Measurements from ENCODE around the gene NKD2. TPM values are rescaled to one million over a fixed set of nuclear protein-coding genes. Genes with fewer than 3 reads are reported as not detected.

The NKD2 gene
- polyA plus RNA-seq, 2 of the 4 experiments (the other 2 are of a cell fraction) = 1.2 to 4.2 TPM

GRCh38 chr5:962801-963200 is 45.8 kb upstream of the NKD2 start:
- ATAC-seq (no peak), DNase-seq (ENCODE audit: low read depth in 1 of 2, low spot score in 1 of 2) (no peak), FAIRE-seq (no peak)
- no peak for TF ChIP-seq MAFK (IDR thresholded peaks at IDR 0.05; ENCODE audit: partially characterized antibody)
- no peak for TF ChIP-seq KDM1A (IDR thresholded peaks at IDR 0.05; ENCODE audit: low read depth)
- TF ChIP-seq PBX3 (IDR thresholded peaks at IDR 0.05) = no peak
- TF ChIP-seq EP300 (IDR thresholded peaks at IDR 0.05) = no peak
- no peak for TF ChIP-seq HOXB13 (CRISPR knock-in tag; IDR thresholded peaks at IDR 0.05; ENCODE audit: low read depth)
- TF ChIP-seq RCOR1 (IDR thresholded peaks at IDR 0.05; ENCODE audit: low read depth, low read length) = no peak
- no peak for TF ChIP-seq JUNB (IDR thresholded peaks at IDR 0.05)
- TF ChIP-seq, protein P1, sequence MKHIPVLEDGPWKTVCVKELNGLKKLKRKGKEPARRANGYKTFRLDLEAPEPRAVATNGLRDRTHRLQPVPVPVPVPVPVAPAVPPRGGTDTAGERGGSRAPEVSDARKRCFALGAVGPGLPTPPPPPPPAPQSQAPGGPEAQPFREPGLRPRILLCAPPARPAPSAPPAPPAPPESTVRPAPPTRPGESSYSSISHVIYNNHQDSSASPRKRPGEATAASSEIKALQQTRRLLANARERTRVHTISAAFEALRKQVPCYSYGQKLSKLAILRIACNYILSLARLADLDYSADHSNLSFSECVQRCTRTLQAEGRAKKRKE (CRISPR knock-in tag; IDR thresholded peaks at IDR 0.05; ENCODE audit: low read depth) = no peak
- no peak for TF ChIP-seq HES2 (IDR thresholded peaks at IDR 0.05)
- TF ChIP-seq CHD2 (IDR thresholded peaks at IDR 0.05; ENCODE audit: low read length, partially characterized antibody) = no peak
- Histone ChIP-seq H3K4me2 (no peak overlapping the region), H3K4me1 (peaks cover 35% of the 10 kb centered on the region), H3K27ac (no peak overlapping the region), H3K4me3 (no peak overlapping the region), H3K9me3 (peaks cover 5% of the 10 kb centered on the region; the same call in 2 of the 3 replicates)
- CTCF ChIA-PET = no interaction called here
- POLR2A ChIA-PET = no interaction called here
- 82% methylated on average over 12 of the region's 12 CpGs for WGBS (ENCODE audit: missing lambda C conversion rate)

GRCh38 chr5:963310-963672 is 45.3 kb upstream of the NKD2 start:
- ChIA-PET CTCF (interaction anchor here (1.3 kb wide), 1 partner anchor 39 kb away, joined by 3 read pairs; no protein-coding TSS in a partner anchor), POLR2A (no interaction called here)
- WGBS (ENCODE audit: missing lambda C conversion rate) = 79% methylated on average over 8 of the region's 10 CpGs
- TF ChIP-seq NPAS2 (CRISPR knock-in tag; IDR thresholded peaks at IDR 0.05; ENCODE audit: borderline replicate concordance) (no peak), PHF8 (IDR thresholded peaks at IDR 0.05; ENCODE audit: borderline replicate concordance, low read depth) (no peak), RARB (CRISPR knock-in tag; IDR thresholded peaks at IDR 0.05) (no peak), MYC (IDR thresholded peaks at IDR 0.05; ENCODE audit: borderline replicate concordance, low read length) (no peak), POLR2AphosphoS2 (conservative IDR thresholded peaks at IDR 0.05; ENCODE audit: low read length) (no peak), JUNB (IDR thresholded peaks at IDR 0.05) (no peak)
- ATAC-seq (no peak), DNase-seq (ENCODE audit: low read depth in 1 of 2, low spot score in 1 of 2) (no peak), FAIRE-seq (no peak)
- peaks cover 30% of the 10 kb centered on the region for H3K4me1 ChIP-seq
- no peak overlapping the region for H3K4me2 ChIP-seq
- no peak overlapping the region for H3K4me3 ChIP-seq
- H3K9me3 ChIP-seq = peaks cover 5% of the 10 kb centered on the region; the same call in 2 of the 3 replicates
- H3K27ac ChIP-seq = no peak overlapping the region

DNA sequence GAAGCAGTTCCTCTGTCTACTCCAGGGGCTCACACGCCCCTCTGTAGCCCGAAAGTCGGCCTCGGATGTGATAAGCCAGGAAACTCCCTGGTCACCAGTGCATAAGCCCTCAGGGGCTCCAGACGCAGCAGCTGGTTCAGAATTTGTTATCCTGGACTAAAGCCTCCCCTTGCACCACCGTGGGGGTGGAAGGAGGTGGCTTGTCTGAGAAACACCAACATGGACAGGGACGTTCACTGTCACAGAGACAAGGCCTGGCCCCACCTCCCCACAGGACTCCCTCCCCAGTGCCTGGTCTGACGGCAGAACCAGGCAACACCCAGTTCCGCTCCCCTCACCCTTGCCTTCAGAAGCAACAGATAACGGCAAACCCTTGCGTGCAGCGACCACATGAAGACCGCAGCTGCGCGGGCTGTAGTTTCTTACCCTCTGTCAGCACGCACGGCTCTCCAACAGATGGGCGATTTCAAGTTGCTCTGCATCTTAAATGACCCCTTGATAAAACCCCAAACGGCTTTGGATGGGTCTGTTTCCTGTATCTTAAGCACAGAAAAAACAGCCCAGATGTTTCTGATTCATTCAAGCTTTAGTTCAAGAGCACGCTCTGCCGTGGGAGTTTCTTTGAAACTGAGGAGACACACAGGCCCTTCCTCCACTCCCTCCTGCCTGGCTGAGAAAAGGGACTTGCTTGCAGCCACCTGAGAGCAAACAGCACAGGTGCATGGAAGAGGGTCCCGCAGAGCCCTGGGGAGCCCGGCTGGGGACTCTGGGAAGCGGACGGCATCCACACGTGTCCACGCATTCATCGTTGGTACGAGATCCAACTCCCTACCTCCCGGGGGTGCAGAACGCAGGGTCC is 44.7 kb upstream of the NKD2 start:
- DNase-seq (ENCODE audit: low read depth in 1 of 2, low spot score in 1 of 2) (no peak), ATAC-seq (no peak), FAIRE-seq (no peak)
- H3K9me3 ChIP-seq = peaks cover 5% of the 10 kb centered on the region; the same call in 2 of the 3 replicates
- no peak overlapping the region for H3K4me3 ChIP-seq
- peaks cover 24% of the 10 kb centered on the region for H3K4me1 ChIP-seq
- no peak overlapping the region for H3K27ac ChIP-seq
- POLR2A ChIA-PET = no interaction called here
- 85% methylated on average over 25 of the region's 31 CpGs for WGBS (ENCODE audit: missing lambda C conversion rate)
- H3K4me2 ChIP-seq = no peak overlapping the region
- TF ChIP-seq CTCF (IDR thresholded peaks at IDR 0.05) (no peak), ESRRA (IDR thresholded peaks at IDR 0.05; ENCODE audit: borderline replicate concordance, low read length) (no peak), GATA3 (IDR thresholded peaks at IDR 0.05; ENCODE audit: borderline replicate concordance) (no peak), POLR2AphosphoS2 (conservative IDR thresholded peaks at IDR 0.05; ENCODE audit: low read length) (no peak), MYC (IDR thresholded peaks at IDR 0.05; ENCODE audit: borderline replicate concordance, low read length) (no peak), EP300 (IDR thresholded peaks at IDR 0.05) (no peak), E2F6 (IDR thresholded peaks at IDR 0.05; ENCODE audit: borderline replicate concordance, low read depth) (no peak), SMC3 (IDR thresholded peaks at IDR 0.05) (no peak), EHMT2 (IDR thresholded peaks at IDR 0.05; ENCODE audit: low read depth) (no peak), RAD21 (conservative IDR thresholded peaks at IDR 0.05 in 1 of 2, IDR thresholded peaks at IDR 0.05 in 1 of 2) (no peak), KDM1A (IDR thresholded peaks at IDR 0.05; ENCODE audit: low read depth) (no peak), CBX2 (IDR thresholded peaks at IDR 0.05; ENCODE audit: borderline replicate concordance, low read depth) (no peak), CHD4 (IDR thresholded peaks at IDR 0.05; ENCODE audit: borderline replicate concordance) (no peak), NPAS2 (CRISPR knock-in tag; IDR thresholded peaks at IDR 0.05; ENCODE audit: borderline replicate concordance) (no peak)
- CTCF ChIA-PET = interaction anchor here (1.3 kb wide), 1 partner anchor 40 kb away, joined by 3 read pairs; no protein-coding TSS in a partner anchor

Measured in A549 (cell line).